ENCODE data around the gene DIP2B. TPM values are rescaled to one million over a fixed set of nuclear protein-coding genes. Genes with fewer than 3 reads are reported as not detected.

DIP2B gene
- total RNA-seq, 1 experiment from 2014 or later: 30.2 TPM

DNA sequence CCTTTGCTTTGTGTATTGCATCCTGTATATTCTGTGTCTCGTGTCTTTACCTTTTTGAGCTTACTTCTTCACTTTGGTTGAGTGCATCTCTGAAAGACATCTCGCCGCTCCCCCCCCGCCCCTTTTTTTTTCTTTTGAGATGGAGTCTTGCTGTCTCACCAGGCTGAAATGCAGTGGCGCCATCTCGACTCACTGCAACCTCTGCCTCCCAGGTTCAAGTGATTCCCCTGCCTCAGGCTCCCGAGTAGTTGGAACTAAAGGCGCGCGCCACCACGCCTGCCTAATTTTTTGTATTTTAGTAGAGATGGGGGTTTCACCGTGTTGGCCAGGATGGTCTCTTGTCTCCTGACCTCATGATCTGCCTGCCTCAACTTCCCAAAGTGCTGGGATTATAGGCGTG is 49.9 kb downstream of the DIP2B start:
- no TSS peak for BruUV-seq (replicated peaks)
- POLR2A ChIA-PET: no interaction called here
- CTCF ChIA-PET: no interaction called here

DNA sequence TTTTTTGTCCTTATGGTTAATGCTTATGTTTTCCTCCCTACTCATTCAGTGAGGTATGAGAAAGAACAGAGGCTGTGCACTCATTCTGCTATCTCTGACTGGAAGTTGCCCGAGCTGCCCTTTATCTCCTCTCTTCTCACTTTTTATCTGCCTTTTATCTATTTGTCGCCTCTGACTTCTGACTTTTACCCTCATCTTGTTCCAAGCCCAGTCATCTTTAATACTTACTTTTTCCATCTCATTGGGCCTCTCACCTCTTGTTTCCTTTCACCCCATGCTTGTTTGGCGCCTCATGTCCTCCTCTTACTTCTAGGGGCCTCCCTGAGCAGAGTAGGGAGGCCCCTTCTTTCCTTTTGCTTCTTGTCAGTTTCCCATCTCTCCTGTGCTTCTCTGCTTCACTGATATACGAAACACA is 50.7 kb downstream of the DIP2B start:
- POLR2A ChIA-PET: no interaction called here
- intact Hi-C loops (cut with micrococcal nuclease; ENCODE audit: unreplicated experiment) (no loop called here), in situ Hi-C loops (cut with HindIII; ENCODE audit: low pct_unique_long_range_greater_than_20kb, low sequenced_read_pairs) (no loop called here)
- Histone ChIP-seq H3K27me3 (ENCODE audit: control insufficient read depth, insufficient read depth, low read length) (no peaks in the 10 kb centered on the region), H3K27ac (ENCODE audit: low read length) (no peak overlapping the region), H3K4me1 (ENCODE audit: control insufficient read depth, insufficient read depth, low read length) (peaks cover 3% of the 10 kb centered on the region; the same call in 1 of the 2 replicates), H3K36me3 (ENCODE audit: control insufficient read depth, insufficient read depth, low read length) (no peaks in the 10 kb centered on the region), H3K9me3 (ENCODE audit: control insufficient read depth, insufficient read depth, low read depth, low read length) (no peaks in the 10 kb centered on the region), H3K4me3 (ENCODE audit: low read depth in 2 of 2, low read length in 2 of 2) (no peak overlapping the region)
- DNase-seq (ENCODE audit: low read depth, low spot score): no peak
- ATAC-seq: no peak
- no TSS peak for BruUV-seq (replicated peaks)
- TF ChIP-seq TCF7L2 (IDR thresholded peaks at IDR 0.05; ENCODE audit: low read depth, low read length) (no peak), SIN3A (IDR thresholded peaks at IDR 0.05; ENCODE audit: borderline replicate concordance, insufficient read depth, low read depth, low read length) (no peak), POLR2AphosphoS5 (IDR thresholded peaks at IDR 0.05; ENCODE audit: low read depth, low read length) (no peak)
- TF ChIP-seq, protein P1, sequence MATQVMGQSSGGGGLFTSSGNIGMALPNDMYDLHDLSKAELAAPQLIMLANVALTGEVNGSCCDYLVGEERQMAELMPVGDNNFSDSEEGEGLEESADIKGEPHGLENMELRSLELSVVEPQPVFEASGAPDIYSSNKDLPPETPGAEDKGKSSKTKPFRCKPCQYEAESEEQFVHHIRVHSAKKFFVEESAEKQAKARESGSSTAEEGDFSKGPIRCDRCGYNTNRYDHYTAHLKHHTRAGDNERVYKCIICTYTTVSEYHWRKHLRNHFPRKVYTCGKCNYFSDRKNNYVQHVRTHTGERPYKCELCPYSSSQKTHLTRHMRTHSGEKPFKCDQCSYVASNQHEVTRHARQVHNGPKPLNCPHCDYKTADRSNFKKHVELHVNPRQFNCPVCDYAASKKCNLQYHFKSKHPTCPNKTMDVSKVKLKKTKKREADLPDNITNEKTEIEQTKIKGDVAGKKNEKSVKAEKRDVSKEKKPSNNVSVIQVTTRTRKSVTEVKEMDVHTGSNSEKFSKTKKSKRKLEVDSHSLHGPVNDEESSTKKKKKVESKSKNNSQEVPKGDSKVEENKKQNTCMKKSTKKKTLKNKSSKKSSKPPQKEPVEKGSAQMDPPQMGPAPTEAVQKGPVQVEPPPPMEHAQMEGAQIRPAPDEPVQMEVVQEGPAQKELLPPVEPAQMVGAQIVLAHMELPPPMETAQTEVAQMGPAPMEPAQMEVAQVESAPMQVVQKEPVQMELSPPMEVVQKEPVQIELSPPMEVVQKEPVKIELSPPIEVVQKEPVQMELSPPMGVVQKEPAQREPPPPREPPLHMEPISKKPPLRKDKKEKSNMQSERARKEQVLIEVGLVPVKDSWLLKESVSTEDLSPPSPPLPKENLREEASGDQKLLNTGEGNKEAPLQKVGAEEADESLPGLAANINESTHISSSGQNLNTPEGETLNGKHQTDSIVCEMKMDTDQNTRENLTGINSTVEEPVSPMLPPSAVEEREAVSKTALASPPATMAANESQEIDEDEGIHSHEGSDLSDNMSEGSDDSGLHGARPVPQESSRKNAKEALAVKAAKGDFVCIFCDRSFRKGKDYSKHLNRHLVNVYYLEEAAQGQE (IDR thresholded peaks at IDR 0.05; ENCODE audit: insufficient read depth in 1 of 2, low read depth in 2 of 2, low read length in 1 of 2): no peak
- TF ChIP-seq, protein P2, sequence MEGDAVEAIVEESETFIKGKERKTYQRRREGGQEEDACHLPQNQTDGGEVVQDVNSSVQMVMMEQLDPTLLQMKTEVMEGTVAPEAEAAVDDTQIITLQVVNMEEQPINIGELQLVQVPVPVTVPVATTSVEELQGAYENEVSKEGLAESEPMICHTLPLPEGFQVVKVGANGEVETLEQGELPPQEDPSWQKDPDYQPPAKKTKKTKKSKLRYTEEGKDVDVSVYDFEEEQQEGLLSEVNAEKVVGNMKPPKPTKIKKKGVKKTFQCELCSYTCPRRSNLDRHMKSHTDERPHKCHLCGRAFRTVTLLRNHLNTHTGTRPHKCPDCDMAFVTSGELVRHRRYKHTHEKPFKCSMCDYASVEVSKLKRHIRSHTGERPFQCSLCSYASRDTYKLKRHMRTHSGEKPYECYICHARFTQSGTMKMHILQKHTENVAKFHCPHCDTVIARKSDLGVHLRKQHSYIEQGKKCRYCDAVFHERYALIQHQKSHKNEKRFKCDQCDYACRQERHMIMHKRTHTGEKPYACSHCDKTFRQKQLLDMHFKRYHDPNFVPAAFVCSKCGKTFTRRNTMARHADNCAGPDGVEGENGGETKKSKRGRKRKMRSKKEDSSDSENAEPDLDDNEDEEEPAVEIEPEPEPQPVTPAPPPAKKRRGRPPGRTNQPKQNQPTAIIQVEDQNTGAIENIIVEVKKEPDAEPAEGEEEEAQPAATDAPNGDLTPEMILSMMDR (IDR thresholded peaks at IDR 0.05): no peak
- CTCF ChIA-PET: no interaction called here

More for the DNA sequence above, 49.9 kb downstream of the DIP2B start:
- no peaks in the 10 kb centered on the region for H3K36me3 ChIP-seq (ENCODE audit: control insufficient read depth, insufficient read depth, low read length)
- ATAC-seq (no peak), DNase-seq (ENCODE audit: low read depth, low spot score) (no peak)
- intact Hi-C loops (cut with micrococcal nuclease; ENCODE audit: unreplicated experiment) (no loop called here), in situ Hi-C loops (cut with HindIII; ENCODE audit: low pct_unique_long_range_greater_than_20kb, low sequenced_read_pairs) (no loop called here)
- H3K4me3 ChIP-seq (ENCODE audit: low read depth in 2 of 2, low read length in 2 of 2): no peak overlapping the region
- no peak overlapping the region for H3K27ac ChIP-seq (ENCODE audit: low read length)
- TF ChIP-seq, protein P2 (IDR thresholded peaks at IDR 0.05): no peak
- no peak for TF ChIP-seq POLR2AphosphoS5 (IDR thresholded peaks at IDR 0.05; ENCODE audit: low read depth, low read length)
- TF ChIP-seq TCF7L2 (IDR thresholded peaks at IDR 0.05; ENCODE audit: low read depth, low read length): no peak
- no peak for TF ChIP-seq SIN3A (IDR thresholded peaks at IDR 0.05; ENCODE audit: borderline replicate concordance, insufficient read depth, low read depth, low read length)
- TF ChIP-seq, protein P1 (IDR thresholded peaks at IDR 0.05; ENCODE audit: insufficient read depth in 1 of 2, low read depth in 2 of 2, low read length in 1 of 2): no peak
- H3K27me3 ChIP-seq (ENCODE audit: control insufficient read depth, insufficient read depth, low read length): no peaks in the 10 kb centered on the region
- H3K9me3 ChIP-seq (ENCODE audit: control insufficient read depth, insufficient read depth, low read depth, low read length): no peaks in the 10 kb centered on the region
- H3K4me1 ChIP-seq (ENCODE audit: control insufficient read depth, insufficient read depth, low read length): peaks cover 11% of the 10 kb centered on the region

Measured in Panc1 (cell line).